ENCODE data around the gene FAM229A. TPM values are rescaled to one million over a fixed set of nuclear protein-coding genes. Genes with fewer than 3 reads are reported as not detected.
A peak's percentile ranks its signal among the peaks of the same experiment; 100 is the strongest.

FAM229A gene
- total RNA-seq, 3 donors from 2014 or later (not counting 1 experiment from before 2014, with no cell fraction given), result 18.3 to 23.5 (median 21.0) TPM

DNA sequence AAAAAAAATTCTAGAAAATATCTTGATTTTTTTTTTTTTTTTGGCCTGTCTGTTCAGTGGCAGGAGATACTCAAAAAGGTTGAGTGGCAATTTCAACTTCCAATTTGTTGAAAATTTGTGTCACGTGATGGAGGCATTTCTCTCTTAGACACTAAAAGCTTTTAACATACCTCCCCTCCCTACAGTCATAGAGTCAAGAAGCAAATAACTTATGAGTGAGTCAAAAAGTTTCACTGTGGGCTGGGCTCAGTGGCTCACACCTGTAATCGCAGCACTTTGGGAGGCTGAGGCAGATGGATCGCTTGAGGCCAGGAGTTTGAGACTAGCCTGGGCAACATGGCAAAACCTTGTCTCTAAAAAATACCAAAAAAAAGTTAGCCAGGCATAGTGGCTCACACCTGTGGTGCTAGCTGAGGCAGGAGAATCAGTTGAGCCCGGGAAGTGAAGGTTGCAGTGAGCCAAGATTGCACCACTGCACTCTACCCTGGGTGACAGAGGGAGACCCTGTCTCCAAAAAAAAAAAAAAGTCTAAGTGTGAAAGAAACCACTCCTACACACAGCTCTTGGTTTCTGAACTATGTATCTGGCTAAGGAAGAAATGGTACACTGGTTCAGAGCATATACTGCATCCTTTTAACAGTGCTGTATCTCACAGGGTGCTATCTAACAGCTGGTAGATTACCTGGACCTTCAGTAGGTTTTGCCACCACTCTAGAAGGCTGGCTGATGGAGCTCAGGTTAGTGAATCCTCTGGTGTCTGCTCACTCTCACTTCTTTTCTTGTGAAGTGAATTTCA, 43.6 kb upstream of the FAM229A start:
- ATAC-seq (no peak), DNase-seq (no peak)
- H3K27me3 ChIP-seq (ENCODE audit: control insufficient read depth, insufficient read depth, low read length), result no peaks in the 10 kb centered on the region
- no peak overlapping the region for H3K27ac Mint-ChIP-seq
- intact Hi-C loops (cut with micrococcal nuclease), result no loop called here
- WGBS (ENCODE audit: insufficient coverage), result 83% methylated on average over 3 of the region's 4 CpGs
- TF ChIP-seq CTCF (IDR thresholded peaks at IDR 0.05), result no peak
- H3K4me3 Mint-ChIP-seq, result no peak overlapping the region
- H3K4me1 Mint-ChIP-seq, result no peaks in the 10 kb centered on the region
- peaks cover 3% of the 10 kb centered on the region for H3K4me1 ChIP-seq (ENCODE audit: control insufficient read depth, insufficient read depth, low read length)
- no peak overlapping the region for H3K4me3 ChIP-seq (ENCODE audit: low read length)
- no peaks in the 10 kb centered on the region for H3K9me3 Mint-ChIP-seq
- no peaks in the 10 kb centered on the region for H3K36me3 Mint-ChIP-seq
- no peaks in the 10 kb centered on the region for H3K36me3 ChIP-seq (ENCODE audit: control insufficient read depth, insufficient read depth, low read length)
- no peaks in the 10 kb centered on the region for H3K27me3 Mint-ChIP-seq (ENCODE audit: low read depth in 2 of 2)
- no peaks in the 10 kb centered on the region for H3K9me3 ChIP-seq (ENCODE audit: control insufficient read depth, insufficient read depth, low read length)
- no peak overlapping the region for H3K27ac ChIP-seq (ENCODE audit: low read length)

GRCh38 chr1:32404946-32405345, 42.7 kb upstream of the FAM229A start:
- Mint-ChIP-seq H3K9me3 (no peaks in the 10 kb centered on the region), H3K27ac (no peak overlapping the region), H3K27me3 (ENCODE audit: low read depth in 2 of 2) (no peaks in the 10 kb centered on the region), H3K4me3 (no peak overlapping the region), H3K36me3 (no peaks in the 10 kb centered on the region), H3K4me1 (no peaks in the 10 kb centered on the region)
- Histone ChIP-seq H3K27me3 (ENCODE audit: control insufficient read depth, insufficient read depth, low read length) (no peaks in the 10 kb centered on the region), H3K4me1 (ENCODE audit: control insufficient read depth, insufficient read depth, low read length) (peaks cover 4% of the 10 kb centered on the region), H3K36me3 (ENCODE audit: control insufficient read depth, insufficient read depth, low read length) (no peaks in the 10 kb centered on the region), H3K27ac (ENCODE audit: low read length) (no peak overlapping the region), H3K9me3 (ENCODE audit: control insufficient read depth, insufficient read depth, low read length) (no peaks in the 10 kb centered on the region), H3K4me3 (ENCODE audit: low read length) (no peak overlapping the region)
- no peak for DNase-seq
- intact Hi-C loops (cut with micrococcal nuclease), result no loop called here
- no peak for ATAC-seq
- no peak for TF ChIP-seq CTCF (IDR thresholded peaks at IDR 0.05)
- 71% methylated on average over 1 of the region's 2 CpGs for WGBS (ENCODE audit: insufficient coverage)

DNA sequence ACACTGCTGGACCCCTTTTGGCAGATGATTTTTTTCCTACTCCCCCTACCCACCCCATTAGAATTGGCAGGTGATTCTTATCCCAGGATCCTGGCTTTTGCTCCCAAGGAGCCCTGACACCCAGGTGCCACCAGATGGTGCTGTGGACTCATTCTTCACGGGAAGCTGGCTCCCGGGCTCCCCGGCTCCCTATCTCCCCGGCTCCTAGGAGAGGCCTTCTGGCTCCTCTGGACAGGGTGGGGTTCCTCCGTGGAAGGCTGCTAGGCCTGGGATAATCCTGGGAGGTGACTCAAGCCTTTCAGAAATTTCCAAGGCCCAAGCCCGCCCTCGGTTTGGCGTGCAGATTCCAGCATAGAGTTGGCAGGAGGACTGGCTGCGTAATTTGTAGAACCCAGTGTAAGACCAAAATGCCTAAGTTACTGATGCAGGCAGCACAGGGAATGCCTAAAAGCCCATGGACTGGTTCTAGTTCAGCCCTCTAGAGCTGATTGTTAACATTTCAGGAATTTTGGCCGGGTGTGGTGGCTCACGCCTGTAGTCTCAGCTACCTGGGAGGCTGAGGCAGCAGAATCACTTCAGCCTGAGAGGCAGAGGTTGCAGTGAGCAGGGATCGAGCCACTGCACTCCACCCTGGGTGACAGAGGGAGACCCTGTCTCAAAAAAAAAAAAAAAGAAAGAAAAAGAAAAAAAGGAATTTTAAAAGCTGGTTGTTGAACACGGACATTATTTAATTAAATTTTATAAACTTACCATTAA, 38.8 kb upstream of the FAM229A start:
- no peaks in the 10 kb centered on the region for H3K9me3 ChIP-seq (ENCODE audit: control insufficient read depth, insufficient read depth, low read length)
- H3K4me3 ChIP-seq (ENCODE audit: low read length), result no peak overlapping the region
- ATAC-seq (peak; percentile 70 to 88 (median 78)), DNase-seq (peak; percentile 23 to 73)
- Mint-ChIP-seq H3K4me1 (no peaks in the 10 kb centered on the region), H3K27me3 (ENCODE audit: low read depth in 2 of 2) (peaks cover 0 to 10% of the 10 kb centered on the region in 2 donors), H3K36me3 (no peaks in the 10 kb centered on the region), H3K4me3 (no peak overlapping the region), H3K27ac (no peak overlapping the region), H3K9me3 (no peaks in the 10 kb centered on the region)
- H3K4me1 ChIP-seq (ENCODE audit: control insufficient read depth, insufficient read depth, low read length), result peaks cover 4% of the 10 kb centered on the region
- H3K27me3 ChIP-seq (ENCODE audit: control insufficient read depth, insufficient read depth, low read length), result no peaks in the 10 kb centered on the region
- peak; percentile 69 for TF ChIP-seq CTCF (IDR thresholded peaks at IDR 0.05)
- H3K36me3 ChIP-seq (ENCODE audit: control insufficient read depth, insufficient read depth, low read length), result no peaks in the 10 kb centered on the region
- intact Hi-C loops (cut with micrococcal nuclease), result loop anchor here (2.0 kb wide), 1 partner anchor 14 kb away; no protein-coding TSS in a partner anchor
- H3K27ac ChIP-seq (ENCODE audit: low read length), result no peak overlapping the region
- WGBS (ENCODE audit: insufficient coverage), result 48% methylated on average over 12 of the region's 13 CpGs

Measured in natural killer cell (primary cell).